Measurements from ENCODE around the gene GABBR2.
"Not testable (repeated sequence)": the region's sequence is repeated elsewhere in the genome, so short reads cannot be mapped to it uniquely, and the experiment has no call there.

The GABBR2 gene

DNA sequence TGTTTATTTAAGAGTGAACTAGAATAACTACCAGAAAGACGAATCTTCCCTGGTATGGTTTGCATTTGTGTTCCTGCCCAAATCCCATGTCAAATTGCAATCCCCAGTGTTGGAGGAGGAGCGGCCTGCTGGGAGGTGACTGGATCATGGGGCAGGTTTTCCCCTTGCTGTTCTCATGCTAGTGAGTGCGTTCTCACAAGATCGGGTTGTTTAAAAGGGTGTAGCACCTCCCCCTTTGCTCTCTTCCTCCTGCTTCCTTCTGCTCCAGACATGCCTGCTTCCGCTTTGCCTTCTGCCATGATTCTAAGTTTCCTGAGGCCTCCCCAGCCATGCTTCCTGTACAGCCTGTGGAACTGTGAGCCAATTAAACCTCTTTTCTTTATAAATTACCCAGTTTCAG, 242.9 kb downstream of the GABBR2 start:
- FAIRE-seq = no peak

DNA sequence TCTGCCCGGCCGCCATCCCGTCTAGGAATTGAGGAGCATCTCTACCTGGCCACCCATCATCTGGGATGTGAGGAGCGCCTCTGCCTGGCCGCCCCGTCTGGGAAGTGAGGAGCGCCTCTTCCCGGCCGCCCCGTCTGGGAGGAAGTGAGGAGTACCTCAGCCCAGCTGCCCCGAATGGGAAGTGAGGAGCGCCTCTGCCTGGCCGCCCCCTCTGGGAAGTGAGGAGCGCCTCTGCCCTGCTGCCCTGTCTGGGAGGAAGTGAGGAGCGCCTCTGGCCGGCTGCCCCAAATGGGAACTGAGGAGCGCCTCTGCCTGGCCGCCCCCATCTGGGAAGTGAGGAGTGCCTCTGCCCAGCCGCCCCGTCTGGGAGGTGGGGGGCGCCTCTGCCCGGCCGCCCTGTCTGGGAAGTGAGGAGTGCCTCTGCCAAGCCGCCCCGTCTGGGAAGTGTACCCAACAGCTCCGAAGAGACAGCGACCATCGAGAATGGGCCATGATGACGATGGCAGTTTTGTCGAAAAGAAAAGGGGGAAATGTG, 244.5 kb downstream of the GABBR2 start:
- not testable (repeated sequence) for FAIRE-seq

DNA sequence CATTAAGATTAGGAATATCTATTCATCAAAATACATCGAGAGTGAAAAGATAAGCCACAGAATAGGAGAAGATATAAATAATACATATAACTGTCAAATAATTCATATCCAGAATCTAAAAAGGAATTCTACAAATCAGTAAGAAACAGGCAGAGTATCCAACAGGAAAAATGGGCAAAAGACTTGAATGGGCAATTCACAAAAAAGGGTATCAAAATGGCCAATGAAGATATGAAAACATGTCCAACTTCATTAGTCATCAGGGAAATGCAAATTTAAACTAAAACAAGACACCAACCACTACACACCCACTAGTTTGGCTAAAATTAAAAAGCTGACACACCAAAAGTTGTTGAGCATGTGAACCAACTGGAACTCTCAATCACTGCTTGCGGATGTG, 246.4 kb downstream of the GABBR2 start:
- FAIRE-seq = no peak

DNA sequence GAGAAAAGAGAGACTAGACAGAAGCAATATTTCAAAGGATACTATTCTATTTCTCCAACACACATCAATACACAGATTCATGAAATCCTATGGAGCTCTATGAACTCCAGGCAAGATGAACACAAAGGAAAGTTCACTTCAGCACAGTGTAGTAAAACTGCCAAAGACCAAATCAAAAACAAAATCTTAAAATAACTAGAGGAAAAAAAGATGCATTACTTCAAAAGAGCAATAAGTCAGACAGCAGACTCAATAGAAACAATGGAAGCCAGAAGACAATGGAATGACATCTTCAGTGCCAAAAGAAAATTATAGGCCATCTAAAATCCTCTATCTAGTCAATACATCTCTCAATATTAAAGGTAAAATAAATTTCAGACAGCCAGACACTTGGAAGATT, 248.0 kb downstream of the GABBR2 start:
- no peak for FAIRE-seq

DNA sequence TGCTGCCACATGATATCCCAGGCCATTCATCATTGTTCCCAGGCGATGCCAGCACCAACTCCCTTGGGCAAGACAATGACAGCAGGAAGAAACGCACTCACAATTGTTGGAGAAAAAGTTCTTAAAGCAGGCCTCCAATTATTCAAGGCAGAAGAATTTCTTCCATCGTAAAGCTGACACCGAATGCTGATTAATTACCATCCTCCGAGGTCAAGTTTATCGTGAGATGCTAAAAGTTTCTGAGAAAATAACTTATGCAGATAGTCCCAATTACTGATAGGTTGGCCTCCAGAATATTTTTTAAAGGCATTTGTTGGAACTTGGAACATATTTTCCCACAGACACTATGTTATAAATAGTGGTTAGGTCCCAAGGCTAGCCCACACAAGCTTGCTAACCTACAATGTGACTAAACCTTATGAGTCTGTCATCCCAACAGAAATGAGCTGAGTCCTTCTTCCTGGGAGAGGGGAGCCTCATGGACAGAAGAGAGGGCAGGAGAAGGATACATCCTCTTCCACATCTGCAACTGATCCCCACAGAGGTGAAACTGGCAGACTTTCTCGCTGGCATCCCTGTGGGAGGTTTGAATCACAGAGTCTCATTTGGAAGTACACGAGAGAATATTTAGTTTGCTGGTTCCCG, 250.9 kb downstream of the GABBR2 start:
- FAIRE-seq = no peak

DNA sequence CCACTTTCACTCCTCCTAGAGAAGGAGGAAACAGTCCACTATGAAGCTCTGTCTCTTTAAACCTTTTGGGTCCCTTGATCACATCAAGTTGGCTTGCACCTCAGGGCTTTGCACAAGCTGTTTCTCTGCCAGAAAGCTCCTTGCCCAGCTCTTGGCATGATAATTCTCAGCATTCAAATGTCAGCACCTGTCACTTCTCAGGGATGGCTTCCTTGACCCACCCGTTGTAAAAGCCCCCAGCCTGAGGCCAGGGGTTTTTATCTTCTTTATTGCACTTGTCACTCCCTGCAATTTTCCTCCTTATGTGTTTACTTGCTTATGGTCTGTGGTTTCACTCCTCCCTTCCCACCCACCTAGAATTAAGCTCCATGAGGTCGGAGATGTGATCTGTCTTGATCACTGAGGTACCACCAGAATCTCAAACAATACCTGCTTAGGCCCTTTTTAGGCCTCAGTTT, 252.6 kb downstream of the GABBR2 start:
- FAIRE-seq = no peak

DNA sequence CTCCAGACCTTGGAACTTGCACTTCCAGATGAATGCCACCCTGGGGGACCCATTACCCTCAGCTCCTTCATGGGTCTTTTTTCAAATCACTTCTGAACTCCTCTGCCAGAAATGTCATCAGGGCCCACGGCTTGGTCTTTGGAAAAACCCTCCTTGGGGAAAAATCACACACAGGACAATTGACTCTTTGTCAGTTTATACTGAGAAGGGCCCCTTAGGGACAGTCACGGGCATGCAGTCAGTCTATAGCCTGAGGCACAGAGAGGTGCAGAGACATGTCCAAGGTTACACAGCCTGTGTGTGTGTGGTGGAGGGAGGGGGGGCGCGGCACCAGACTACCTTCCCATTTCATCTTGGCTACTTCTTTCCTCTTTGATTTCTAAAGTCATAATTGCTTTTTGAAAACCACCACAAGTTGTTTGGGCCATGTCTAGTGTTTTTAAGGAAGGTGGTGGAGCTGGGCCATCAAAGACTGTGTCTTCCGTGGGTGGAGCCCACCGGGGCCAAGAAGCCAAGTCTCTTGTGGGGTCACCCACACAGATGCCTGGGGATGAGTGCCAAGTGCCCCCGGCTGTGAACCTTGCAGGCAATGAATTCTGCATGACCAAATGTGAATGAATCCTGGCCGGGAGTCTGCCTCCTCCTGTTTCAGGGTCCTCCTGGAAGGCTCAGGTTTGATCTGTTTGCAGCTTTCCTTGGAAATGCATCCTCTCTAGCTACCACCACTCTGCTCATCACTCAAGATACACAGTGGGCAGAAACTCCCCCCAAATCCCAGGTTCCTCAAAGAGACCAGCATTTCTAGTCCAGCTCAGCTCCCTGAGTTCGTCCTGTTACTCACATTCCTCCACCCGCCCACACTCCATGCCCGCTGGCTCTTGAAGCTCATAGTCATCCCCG, 253.2 kb downstream of the GABBR2 start:
- no peak for FAIRE-seq

DNA sequence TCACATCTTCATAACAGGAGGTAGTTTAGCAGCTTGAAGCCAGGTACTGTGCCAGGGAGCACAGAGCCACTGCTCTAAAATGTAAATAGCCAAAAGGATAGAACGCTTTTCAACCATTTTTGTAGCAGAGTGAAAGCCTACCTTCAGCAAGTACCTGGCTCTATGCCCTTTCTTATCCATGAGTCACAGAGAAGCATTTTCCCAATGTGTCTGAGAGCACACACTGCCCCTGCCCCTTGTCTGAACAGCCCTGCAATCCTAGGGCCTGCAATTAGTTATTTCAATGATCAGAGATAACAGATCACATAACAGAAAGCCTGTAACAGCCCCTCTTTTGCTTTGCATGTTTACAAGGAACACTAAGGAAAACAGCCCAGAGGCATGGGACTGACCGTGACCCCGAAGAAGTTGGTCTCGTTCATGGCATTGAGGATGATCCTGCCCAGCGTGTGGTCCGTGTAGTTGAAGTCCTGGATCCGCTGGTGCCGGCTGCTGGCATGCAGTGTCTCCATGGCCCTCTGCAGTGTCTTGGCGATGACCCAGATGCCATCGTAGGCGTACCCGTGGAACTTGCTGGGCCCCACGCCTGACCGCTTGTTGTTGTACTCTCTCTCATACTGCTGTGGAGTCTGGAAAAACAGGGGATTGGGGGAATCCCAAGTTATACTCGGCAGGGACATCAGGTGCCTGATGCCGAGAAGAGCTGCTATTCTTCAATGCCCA, 255.0 kb downstream of the GABBR2 start:
- no peak for FAIRE-seq

DNA sequence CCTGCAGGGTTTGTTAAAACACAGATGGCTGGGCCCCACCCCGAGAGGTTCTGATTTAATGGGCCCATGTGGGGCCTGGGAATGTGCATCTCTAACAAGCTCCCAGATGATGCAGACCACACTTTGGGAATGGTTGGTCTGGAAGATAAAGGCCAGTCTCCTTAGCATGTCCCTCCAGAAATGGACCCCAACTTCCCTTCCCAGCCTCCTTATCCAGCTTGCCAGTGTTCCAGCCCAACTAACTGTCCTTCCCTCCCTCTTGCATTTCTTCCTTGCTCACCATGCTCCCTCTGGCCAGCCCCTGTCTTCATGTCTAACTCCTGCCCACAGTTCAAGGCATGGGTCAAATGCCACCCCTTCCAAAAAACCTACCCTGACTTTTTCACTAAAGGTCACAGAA, 257.2 kb downstream of the GABBR2 start:
- no peak for FAIRE-seq

DNA sequence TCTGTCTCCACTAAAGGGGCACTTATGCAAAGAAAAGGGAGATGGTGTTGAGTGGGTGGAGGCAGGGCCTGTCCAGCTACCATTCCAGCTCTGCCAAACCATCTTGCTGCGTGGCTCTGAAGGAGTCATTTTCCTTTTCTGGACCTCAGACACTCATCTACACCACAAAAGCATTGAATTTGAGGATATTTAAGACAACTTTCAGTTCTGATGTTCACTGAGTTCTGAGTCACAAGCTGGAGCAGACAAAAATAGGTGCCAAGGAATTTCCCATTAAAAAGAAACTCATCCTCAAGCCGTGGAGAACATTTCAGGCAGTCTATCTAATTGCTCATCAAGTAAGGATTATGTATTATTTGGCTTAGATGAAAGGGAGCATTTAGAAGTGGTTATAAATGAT, 258.2 kb downstream of the GABBR2 start:
- no peak for FAIRE-seq

DNA sequence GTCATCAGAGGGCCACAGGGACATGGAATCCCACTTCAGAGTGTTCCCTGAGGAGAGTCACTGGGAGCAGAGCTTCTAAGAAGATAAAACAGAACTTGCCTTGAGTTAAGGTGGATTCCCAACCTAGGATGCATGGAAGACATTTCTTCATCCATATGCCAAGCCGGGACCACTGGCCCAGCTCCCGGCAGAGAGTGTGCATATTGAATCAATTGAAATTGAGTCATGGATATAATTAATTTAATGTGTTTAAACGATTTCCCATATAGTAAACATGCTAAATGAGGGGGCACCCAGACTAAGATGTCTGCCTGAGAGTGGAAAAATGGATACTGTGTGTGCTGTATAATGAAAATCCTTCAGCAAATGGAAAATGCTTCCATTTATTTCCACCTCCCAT, 258.9 kb downstream of the GABBR2 start:
- FAIRE-seq = no peak

DNA sequence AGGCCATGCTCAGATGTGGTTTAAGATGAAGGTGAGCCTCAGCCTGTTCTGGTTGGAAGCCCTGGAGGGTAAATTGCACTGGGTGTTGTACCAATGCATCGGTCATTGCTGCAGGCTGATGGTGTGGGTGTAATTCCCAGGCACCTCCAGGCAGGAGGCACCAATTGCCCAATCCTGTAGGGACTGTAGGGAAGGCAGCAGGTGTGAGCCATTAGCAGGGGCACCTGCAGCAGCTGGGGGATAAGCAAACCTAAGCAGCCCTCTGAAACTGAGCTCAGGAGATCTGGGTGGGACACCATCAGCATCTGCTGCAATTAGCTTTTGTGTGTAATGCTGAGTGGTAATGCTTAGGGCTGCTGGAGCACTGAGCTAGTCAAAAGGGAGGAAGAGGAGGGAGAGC, 263.2 kb downstream of the GABBR2 start:
- no peak for FAIRE-seq

DNA sequence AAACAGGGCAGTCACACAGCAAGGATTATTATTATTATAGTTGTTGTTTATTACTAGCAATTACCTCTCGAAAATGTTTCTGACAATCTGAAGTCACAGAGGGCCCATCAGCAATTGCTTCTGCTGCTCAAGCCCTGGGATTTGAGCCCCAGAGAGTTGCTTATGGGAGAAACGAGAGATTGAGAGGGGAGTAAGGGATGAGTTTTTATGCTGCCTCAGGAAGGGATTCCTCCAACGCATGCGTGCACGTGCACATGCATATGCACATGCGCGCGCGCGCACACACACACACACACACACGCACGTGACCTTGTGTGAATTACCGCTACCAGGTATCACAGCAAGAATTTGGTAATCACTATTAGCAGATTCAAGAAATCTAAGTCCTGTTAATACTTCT, 264.1 kb downstream of the GABBR2 start:
- FAIRE-seq = no peak

DNA sequence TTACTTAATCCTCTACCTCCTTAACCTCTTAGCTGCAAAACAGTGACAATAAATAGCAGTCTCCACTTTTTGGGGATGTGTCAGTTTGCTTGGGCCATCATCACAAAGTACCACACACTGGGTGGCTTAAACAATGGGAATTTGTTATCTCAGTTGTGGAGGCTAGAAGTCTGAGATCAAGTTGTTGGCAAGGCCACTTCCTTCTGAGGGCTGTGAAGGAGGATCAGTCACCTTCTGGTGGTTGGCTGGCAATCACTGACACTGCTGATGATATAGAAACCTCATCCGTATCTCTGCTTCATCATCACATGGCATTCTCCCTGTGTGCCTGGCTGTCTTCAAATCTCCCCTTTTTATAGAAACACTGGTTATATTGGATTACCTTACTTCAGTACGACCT, 266.2 kb downstream of the GABBR2 start:
- no peak for FAIRE-seq

DNA sequence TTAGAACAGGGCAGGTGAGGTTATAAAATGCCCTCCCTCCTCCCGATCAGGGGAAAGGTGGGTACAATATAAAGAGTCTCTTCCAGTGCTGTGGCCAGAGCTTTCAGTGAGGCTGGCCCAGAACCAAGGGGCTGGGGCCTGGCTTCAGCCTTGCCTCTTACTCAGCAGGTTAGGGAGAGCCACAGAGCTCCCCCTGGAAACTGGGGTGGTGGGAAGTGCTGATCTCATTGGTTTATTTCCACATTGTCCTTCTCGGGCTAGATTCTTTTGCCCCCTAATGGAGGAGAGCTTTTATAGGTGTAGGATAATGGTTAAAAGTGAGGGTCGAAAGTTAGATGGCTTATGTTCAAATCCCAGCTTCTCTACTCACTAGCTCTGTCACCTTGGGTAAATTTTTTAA, 266.6 kb downstream of the GABBR2 start:
- no peak for FAIRE-seq

DNA sequence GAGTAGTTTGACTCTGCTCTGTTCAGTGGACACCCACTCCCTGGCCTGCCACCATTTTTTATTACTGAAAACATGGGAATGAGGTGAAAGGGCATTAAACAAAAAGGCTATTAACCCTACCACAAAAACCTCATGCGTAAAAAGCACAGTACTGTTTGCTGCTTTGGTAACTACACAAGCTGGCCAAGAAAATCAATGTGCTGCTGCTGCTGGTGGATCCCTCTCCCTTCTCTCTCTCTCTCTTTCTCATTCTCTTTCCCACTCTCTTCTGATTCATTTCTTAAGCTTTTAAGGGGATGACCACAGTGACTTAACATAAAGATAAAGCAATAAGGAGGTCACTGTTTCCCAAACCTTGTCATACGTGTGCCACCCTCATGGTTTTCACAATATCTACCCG, 270.1 kb downstream of the GABBR2 start:
- no peak for FAIRE-seq

DNA sequence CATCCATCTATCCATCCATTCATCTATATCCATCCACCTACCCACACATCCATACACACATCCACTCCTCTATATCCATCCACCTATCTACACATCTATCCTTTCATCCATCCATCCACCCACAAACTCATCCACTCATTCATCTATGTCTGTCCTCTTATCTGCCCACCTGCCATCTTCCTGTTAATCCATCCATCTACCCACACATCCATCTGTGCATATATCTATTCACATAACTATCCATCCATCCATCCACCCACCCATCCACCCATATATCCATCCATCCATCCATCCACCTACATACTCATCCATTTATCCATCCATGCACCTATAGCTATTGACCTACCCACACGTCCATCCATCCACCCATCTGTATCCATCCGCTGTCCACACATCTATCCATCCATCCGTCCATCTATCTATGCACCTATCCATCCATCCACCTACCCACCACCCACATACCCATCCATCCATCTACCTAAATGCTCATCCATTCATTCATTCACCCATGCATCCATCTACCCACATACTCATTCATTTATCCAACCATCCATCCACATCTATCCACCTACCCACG, 271.2 kb downstream of the GABBR2 start:
- no peak for FAIRE-seq

DNA sequence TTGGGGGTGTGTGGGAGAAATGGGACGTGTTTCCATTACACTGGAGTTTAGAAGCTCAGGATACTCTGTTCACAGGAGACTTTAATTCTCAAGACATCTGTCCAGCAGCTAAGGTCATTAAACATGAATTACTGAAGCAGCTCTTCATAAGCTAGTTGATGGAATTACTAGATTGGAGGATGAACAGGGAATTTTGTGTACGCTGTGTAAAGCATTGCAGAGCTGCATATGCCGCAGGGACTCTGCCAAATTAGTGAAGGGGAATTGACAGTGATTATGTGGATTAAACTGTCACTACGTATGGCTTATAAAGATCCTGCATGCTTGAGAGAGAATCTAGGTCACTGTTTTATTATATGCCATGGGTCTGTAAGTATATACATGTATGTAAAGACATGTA, 275.8 kb downstream of the GABBR2 start:
- FAIRE-seq = no peak

DNA sequence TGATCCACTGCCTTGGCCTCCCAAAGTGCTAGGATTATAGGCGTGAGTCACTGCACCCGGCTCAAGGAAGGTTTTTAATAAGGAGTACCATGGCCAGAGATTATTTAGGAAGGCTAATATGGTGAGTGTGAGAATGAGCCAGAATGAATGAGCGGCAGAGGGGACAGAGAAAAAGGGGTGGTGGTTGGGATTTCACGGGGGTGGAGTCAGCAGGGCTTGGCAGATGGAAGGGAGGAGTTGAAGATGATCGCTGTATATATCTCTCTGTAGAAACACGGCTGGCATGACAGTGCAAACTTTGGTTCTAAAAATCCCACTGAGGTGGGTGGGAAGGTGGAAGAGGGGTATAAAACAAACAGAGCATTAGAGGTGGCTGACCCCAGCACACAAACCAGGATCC, 276.6 kb downstream of the GABBR2 start:
- no peak for FAIRE-seq

DNA sequence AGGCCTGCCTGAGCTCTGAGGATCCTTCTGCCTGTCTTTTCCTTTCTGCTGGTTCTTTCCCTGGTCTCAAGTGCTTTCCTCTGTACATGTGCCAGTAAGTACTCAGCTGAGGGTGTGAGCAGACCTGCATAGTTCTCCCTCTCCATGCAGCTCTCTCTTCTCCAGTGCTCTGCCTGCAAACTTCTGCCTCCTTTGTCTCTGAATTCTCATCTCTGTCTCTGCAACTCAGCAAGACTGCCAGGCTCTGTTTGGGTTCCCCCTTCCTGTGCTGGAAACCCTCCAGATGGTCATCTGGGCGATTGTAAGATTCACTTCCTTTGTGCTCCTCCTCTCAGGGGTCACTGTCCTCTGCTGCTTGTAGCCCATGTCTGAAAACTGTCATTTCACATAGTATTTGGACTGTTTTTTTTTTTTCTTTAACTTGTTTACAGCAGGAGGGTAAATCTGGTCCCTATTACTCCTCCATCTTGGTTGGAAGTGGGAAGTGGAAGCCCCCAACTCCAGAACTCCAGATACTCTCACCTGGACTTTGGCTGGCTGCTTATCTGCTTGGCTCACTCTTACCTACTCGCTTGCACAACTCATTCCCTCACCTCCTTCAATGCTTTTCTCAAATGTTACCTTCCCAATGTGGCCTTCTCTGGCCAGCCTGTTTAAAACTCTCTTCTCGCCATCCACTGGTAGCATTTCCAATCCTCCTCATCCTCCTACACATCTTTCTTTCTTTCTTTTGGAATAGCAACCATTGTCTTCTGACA, 278.0 kb downstream of the GABBR2 start:
- no peak for FAIRE-seq

DNA sequence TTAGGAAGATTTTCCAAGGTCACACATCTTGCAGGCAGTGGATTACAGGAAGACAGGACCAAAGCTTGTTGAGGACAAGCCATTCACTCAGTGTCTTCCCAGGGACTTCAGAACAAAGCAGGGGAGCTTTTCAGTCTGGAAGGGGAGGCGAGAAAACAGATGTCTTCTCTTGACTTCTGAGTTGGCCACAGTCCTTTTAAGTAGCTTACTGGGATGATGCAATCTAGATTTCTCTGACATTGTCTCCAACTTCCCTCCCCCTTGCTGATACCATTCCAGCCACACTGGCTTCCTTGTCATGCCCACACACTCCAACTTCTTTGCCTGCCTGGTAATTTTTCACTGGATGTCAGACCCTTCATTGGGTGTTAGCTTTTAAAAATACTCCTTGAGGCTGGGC, 279.1 kb downstream of the GABBR2 start:
- no peak for FAIRE-seq

DNA sequence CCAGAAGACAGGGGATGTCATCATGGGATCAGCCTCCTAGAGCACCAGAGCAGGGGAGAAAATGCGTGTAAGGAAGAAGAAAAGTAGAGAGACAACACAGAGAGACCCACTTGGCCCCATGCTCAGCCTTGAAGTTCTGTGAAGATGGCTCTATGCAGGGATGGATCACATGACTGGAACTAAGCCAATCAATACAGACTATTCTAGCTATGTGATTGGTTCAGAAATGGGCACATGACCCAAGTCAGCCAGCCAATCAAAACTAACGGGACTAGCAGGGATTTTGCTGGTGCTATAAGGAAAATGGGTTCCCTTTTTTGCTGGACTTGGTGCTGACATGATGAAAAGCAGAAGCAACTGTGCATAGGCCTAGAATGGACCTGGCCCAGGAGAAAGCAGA, 280.3 kb downstream of the GABBR2 start:
- FAIRE-seq = no peak
